Measurements from ENCODE around the gene DGAT2. TPM values are rescaled to one million over a fixed set of nuclear protein-coding genes. Genes with fewer than 3 reads are reported as not detected.
A peak's percentile ranks its signal among the peaks of the same experiment; 100 is the strongest.

DGAT2 gene
- total RNA-seq, 1 donor from 2014 or later: 7.4 TPM

GRCh38 chr11:75770102-75770501, 1.5 kb downstream of the DGAT2 start:
- Histone ChIP-seq H3K4me1 (peaks cover 40% of the 10 kb centered on the region), H3K27ac (no peak overlapping the region), H3K36me3 (no peaks in the 10 kb centered on the region), H3K4me3 (no peak overlapping the region), H3K9me3 (no peaks in the 10 kb centered on the region), H3K27me3 (ENCODE audit: low read depth) (peaks cover 24% of the 10 kb centered on the region)
- ATAC-seq: no peak
- no peak for DNase-seq
- intact Hi-C loops (cut with DNase I): no loop called here
- TF ChIP-seq CTCF (IDR thresholded peaks at IDR 0.05): no peak

- H3K27me3 ChIP-seq (ENCODE audit: low read depth): peaks cover 17% of the 10 kb centered on the region
- no peak overlapping the region for H3K4me3 ChIP-seq
- no peaks in the 10 kb centered on the region for H3K36me3 ChIP-seq
- no peaks in the 10 kb centered on the region for H3K9me3 ChIP-seq
- DNase-seq: peak; percentile 80
- TF ChIP-seq CTCF (IDR thresholded peaks at IDR 0.05): no peak
- peak; percentile 73 to 79 for ATAC-seq
- H3K4me1 ChIP-seq: peaks cover 40% of the 10 kb centered on the region
- intact Hi-C loops (cut with DNase I): no loop called here
- no peak overlapping the region for H3K27ac ChIP-seq
Measured at GRCh38 chr11:75771646-75772410, 3.2 kb downstream of the DGAT2 start.

DNA sequence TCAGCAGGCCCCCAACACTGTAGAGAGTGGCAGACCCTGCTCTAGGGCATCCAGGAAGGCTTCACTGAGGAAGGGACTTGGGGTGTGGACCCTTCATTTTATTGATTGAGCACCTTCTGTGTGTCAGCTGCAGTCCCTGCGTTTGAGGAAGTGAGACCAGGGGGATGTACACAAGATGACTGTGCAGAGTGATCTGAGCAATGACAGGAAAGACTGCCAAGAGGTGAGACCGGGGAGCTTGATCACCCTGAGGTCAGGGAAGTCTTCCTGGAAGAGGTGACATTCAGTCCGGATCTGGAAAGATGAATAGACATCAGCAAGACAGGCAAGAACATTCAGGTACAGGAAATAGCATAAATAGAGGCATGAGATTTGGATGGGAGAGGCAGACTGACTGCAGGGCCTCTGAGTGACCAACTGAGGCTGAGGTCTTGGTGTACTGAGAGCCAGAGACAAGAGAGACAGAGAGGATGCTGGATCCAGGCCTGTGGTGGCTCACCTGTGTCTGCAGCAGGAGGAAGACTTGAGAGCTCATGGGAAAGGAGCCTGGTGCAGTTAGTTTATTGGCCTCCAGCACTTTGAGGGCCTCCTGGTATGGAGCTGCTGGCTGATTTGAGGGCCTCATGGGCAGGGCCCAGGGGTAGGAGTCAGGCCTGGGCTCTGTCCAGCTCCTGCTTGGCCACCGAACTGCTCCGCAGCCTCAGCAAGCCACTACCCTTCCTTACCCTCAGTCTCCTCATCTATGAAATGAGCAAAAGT, 5.2 kb downstream of the DGAT2 start:
- ATAC-seq (peak in 1 of 2 donors; percentile 25), DNase-seq (peak; percentile 32)
- Histone ChIP-seq H3K27ac (peak overlapping the region; percentile 4), H3K27me3 (ENCODE audit: low read depth) (peaks cover 4% of the 10 kb centered on the region), H3K36me3 (no peaks in the 10 kb centered on the region), H3K4me3 (no peak overlapping the region), H3K4me1 (peaks cover 27% of the 10 kb centered on the region), H3K9me3 (no peaks in the 10 kb centered on the region)
- intact Hi-C loops (cut with DNase I): no loop called here
- no peak for TF ChIP-seq CTCF (IDR thresholded peaks at IDR 0.05)

DNA sequence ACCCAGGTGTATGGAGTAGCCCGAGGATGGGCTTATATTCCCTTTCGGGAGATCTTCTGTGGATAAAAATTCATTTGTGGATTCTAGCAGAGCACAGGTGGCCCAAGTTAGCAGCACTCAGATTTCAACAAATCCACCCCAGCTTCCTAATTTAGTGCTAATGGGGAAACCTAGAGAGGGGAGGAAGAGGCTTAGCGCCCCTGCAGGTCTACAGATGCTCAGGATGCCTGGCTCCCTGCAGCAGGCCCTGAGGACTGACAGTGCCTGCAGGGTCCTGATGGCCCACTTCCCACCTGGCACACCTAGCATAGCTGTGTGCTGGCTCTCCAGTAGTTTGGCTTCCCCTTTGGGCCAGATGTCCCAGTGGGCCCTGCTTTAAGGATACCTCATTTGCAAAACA, 6.5 kb downstream of the DGAT2 start:
- ATAC-seq (no peak), DNase-seq (peak; percentile 17)
- H3K4me1 ChIP-seq: peaks cover 21% of the 10 kb centered on the region
- no peak for TF ChIP-seq CTCF (IDR thresholded peaks at IDR 0.05)
- no peak overlapping the region for H3K4me3 ChIP-seq
- no peaks in the 10 kb centered on the region for H3K9me3 ChIP-seq
- no peaks in the 10 kb centered on the region for H3K36me3 ChIP-seq
- H3K27me3 ChIP-seq (ENCODE audit: low read depth): no peaks in the 10 kb centered on the region
- no peak overlapping the region for H3K27ac ChIP-seq
- intact Hi-C loops (cut with DNase I): no loop called here

GRCh38 chr11:75776546-75776945, 8.0 kb downstream of the DGAT2 start:
- DNase-seq: no peak
- Histone ChIP-seq H3K36me3 (no peaks in the 10 kb centered on the region), H3K27ac (no peak overlapping the region), H3K4me1 (peaks cover 15% of the 10 kb centered on the region), H3K27me3 (ENCODE audit: low read depth) (no peaks in the 10 kb centered on the region), H3K4me3 (no peak overlapping the region), H3K9me3 (no peaks in the 10 kb centered on the region)
- no peak for ATAC-seq
- no peak for TF ChIP-seq CTCF (IDR thresholded peaks at IDR 0.05)
- intact Hi-C loops (cut with DNase I): no loop called here

Measured in lower lobe of right lung (tissue), 2 donors.